H1 (cell line): Measurements from ENCODE around the gene IFITM2. TPM values are rescaled to one million over a fixed set of nuclear protein-coding genes. Genes with fewer than 3 reads are reported as not detected.

ENCODE experiments used
- CTCF ChIA-PET: fragments of 300-600 bp; sonication (Branson Sonifier 250); formaldehyde crosslinking; loops from one replicate; lab custom pipeline; 2021; ENCODE audit not compliant: partially characterized antibody; lab: Charles Lee
- POLR2A ChIA-PET: fragments of 300-600 bp; sonication (Branson Sonifier 250); formaldehyde crosslinking; loops from one replicate; lab custom pipeline; 2021; ENCODE audit warnings: inconsistent platforms; ENCODE audit not compliant: partially characterized antibody; lab: Charles Lee
- DNase-seq, 2 experiments: peaks; one replicate each; pipeline versions ENCODE4 v3.0.0 to v3.0.0-alpha.2; 2010 to 2022; ENCODE audit warnings: low spot score in 2 of 2, low read depth in 1 of 2, mixed read lengths in 1 of 2
- FAIRE-seq: peaks from 2 replicates; lab custom pipeline; 2011; peaks lifted over from hg19 to GRCh38; lab: Jason Lieb, UNC
- H2AFZ ChIP-seq: 2 replicates; pipeline ENCODE4 v1.8.1; 2012; ENCODE audit warnings: low read length, inconsistent platforms
- H2AK5ac ChIP-seq: 2 replicates; pipeline ENCODE4 v1.6.1; 2013; ENCODE audit warnings: low read depth, low read length
- H2BK120ac ChIP-seq: replicated peaks from 2 replicates; pipeline ENCODE3; 2013; ENCODE audit warnings: low read depth, low read length, inconsistent platforms
- H2BK12ac ChIP-seq: 2 replicates; pipeline ENCODE4 v1.6.1; 2013; ENCODE audit warnings: low read depth, low read length
- H2BK15ac ChIP-seq: 2 replicates; pipeline ENCODE4 v1.6.1; 2013; ENCODE audit warnings: low read length
- H2BK20ac ChIP-seq: 2 replicates; pipeline ENCODE4 v1.6.1; 2013; ENCODE audit warnings: low read length
- H2BK5ac ChIP-seq: 2 replicates; pipeline ENCODE4 v1.6.1; 2013; ENCODE audit warnings: low read depth, low read length
- H3K14ac ChIP-seq: 2 replicates; pipeline ENCODE4 v1.6.1; 2013; ENCODE audit warnings: inconsistent platforms; ENCODE audit not compliant: insufficient read length
- H3K18ac ChIP-seq: 2 replicates; pipeline ENCODE4 v1.6.1; 2013; ENCODE audit warnings: low read length; ENCODE audit errors: extremely low read depth
- H3K23ac ChIP-seq: 2 replicates; pipeline ENCODE4 v1.6.1; 2013; ENCODE audit warnings: inconsistent platforms; ENCODE audit not compliant: insufficient read length
- H3K23me2 ChIP-seq: 2 replicates; pipeline ENCODE4 v1.6.1; 2013; ENCODE audit warnings: low read depth, low read length
- H3K27ac ChIP-seq: 2 replicates; pipeline ENCODE4 v1.6.1; 2011; ENCODE audit warnings: low read depth, low read length, inconsistent platforms
- H3K27me3 ChIP-seq, 4 experiments: replicated peaks in 1 of 4; 1 replicate in 1 of 4; 2 replicates in 3 of 4; pipeline versions ENCODE4 v1.6.1 to v1.8.1; 2011 to 2013; ENCODE audit warnings: low read length in 3 of 4, mild to moderate bottlenecking in 3 of 4, inconsistent platforms in 2 of 4, mixed read lengths in 2 of 4, moderate library complexity in 1 of 4; ENCODE audit not compliant: control insufficient read depth in 3 of 4, insufficient read depth in 3 of 4; ENCODE audit errors: extremely low read depth in 1 of 4
- H3K36me3 ChIP-seq, 4 experiments: 2 replicates each; pipeline versions ENCODE4 v1.6.1 to v1.8.1; 2011 to 2013; ENCODE audit warnings: mild to moderate bottlenecking in 4 of 4, low read length in 3 of 4, moderate library complexity in 2 of 4, control low read depth in 1 of 4, inconsistent platforms in 1 of 4; ENCODE audit not compliant: insufficient read depth in 4 of 4, control insufficient read depth in 2 of 4
- H3K4ac ChIP-seq: replicated peaks from 2 replicates; pipeline ENCODE3; 2013; ENCODE audit warnings: low read length, low read depth, mixed read lengths, inconsistent platforms; ENCODE audit not compliant: insufficient read length
- H3K4me1 ChIP-seq, 4 experiments: replicated peaks in 1 of 4; 1 replicate in 1 of 4; 2 replicates in 3 of 4; pipeline versions ENCODE4 v1.6.1 to v1.8.1; 2011 to 2013; ENCODE audit warnings: low read length in 3 of 4, inconsistent platforms in 2 of 4, mixed read lengths in 1 of 4; ENCODE audit not compliant: insufficient read depth in 4 of 4, control insufficient read depth in 3 of 4
- H3K4me2 ChIP-seq, 2 experiments: 2 replicates each; pipeline versions ENCODE4 v1.6.1 to v1.8.1; 2011 to 2013; ENCODE audit warnings: low read depth in 2 of 2, low read length in 2 of 2, control low read depth in 1 of 2, inconsistent platforms in 1 of 2, mild to moderate bottlenecking in 1 of 2; ENCODE audit not compliant: insufficient read depth in 1 of 2
- H3K4me3 ChIP-seq, 4 experiments: fragments of 200-600, 300-600 bp in 1 of 4; sonication (generic), shearing (Covaris generic), sonication (Bioruptor Twin) in 1 of 4; 2 replicates each; pipeline versions ENCODE4 v1.5.1 to v1.8.1; 2011 to 2016; ENCODE audit warnings: low read length in 4 of 4, low read depth in 3 of 4, control low read depth in 2 of 4, inconsistent platforms in 2 of 4, mild to moderate bottlenecking in 2 of 4, mixed read lengths in 1 of 4, moderate library complexity in 1 of 4; ENCODE audit not compliant: insufficient read depth in 2 of 4; ENCODE audit errors: extremely low read depth in 1 of 4
- H3K56ac ChIP-seq: replicated peaks from 2 replicates; pipeline ENCODE3; 2013; ENCODE audit warnings: low read depth, mild to moderate bottlenecking, mixed read lengths, low read length, inconsistent platforms; ENCODE audit not compliant: insufficient read length
- H3K79me1 ChIP-seq: 2 replicates; pipeline ENCODE4 v1.6.1; 2013; ENCODE audit warnings: low read depth, low read length, control low read depth
- H3K79me2 ChIP-seq, 2 experiments: 2 replicates each; pipeline versions ENCODE4 v1.6.1 to v1.8.1; 2012 to 2013; ENCODE audit warnings: low read length in 2 of 2, mild to moderate bottlenecking in 2 of 2, inconsistent platforms in 1 of 2; ENCODE audit not compliant: insufficient read depth in 2 of 2, control insufficient read depth in 1 of 2
- H3K9ac ChIP-seq, 4 experiments: replicated peaks in 1 of 4; 1 replicate in 1 of 4; 2 replicates in 3 of 4; pipeline versions ENCODE4 v1.6.1 to v1.8.1; 2011 to 2013; ENCODE audit warnings: low read depth in 3 of 4, low read length in 3 of 4, control low read depth in 2 of 4, mild to moderate bottlenecking in 2 of 4, moderate library complexity in 2 of 4, inconsistent platforms in 1 of 4; ENCODE audit errors: extremely low read depth in 1 of 4
- H3K9me3 ChIP-seq, 2 experiments: 2 replicates each; pipeline versions ENCODE4 v1.6.1 to v1.8.1; 2012 to 2013; ENCODE audit warnings: mild to moderate bottlenecking in 2 of 2, moderate library complexity in 2 of 2, control low read depth in 1 of 2, inconsistent platforms in 1 of 2, low read depth in 1 of 2, low read length in 1 of 2, mixed read lengths in 1 of 2; ENCODE audit not compliant: insufficient read depth in 2 of 2
- H4K20me1 ChIP-seq, 2 experiments: replicated peaks in 1 of 2; 2 replicates each; pipeline versions ENCODE3 to v1.8.1; 2011 to 2013; ENCODE audit warnings: inconsistent platforms in 2 of 2, low read length in 2 of 2, mild to moderate bottlenecking in 1 of 2; ENCODE audit not compliant: insufficient read depth in 2 of 2, control insufficient read depth in 1 of 2
- H4K5ac ChIP-seq: 2 replicates; pipeline ENCODE4 v1.6.1; 2013; ENCODE audit warnings: low read length, low read depth, mixed read lengths, inconsistent platforms; ENCODE audit not compliant: insufficient read length
- H4K8ac ChIP-seq: 2 replicates; pipeline ENCODE4 v1.8.0; 2013; ENCODE audit warnings: mild to moderate bottlenecking, moderate library complexity, low read length, inconsistent platforms; ENCODE audit not compliant: insufficient read depth; ENCODE audit errors: extremely low read depth
- H4K91ac ChIP-seq: replicated peaks from 2 replicates; pipeline ENCODE3; 2013; ENCODE audit warnings: low read length, mixed read lengths, inconsistent platforms; ENCODE audit not compliant: insufficient read length
- WGBS, 2 experiments: shearing (Covaris generic) in 1 of 2; methylation state at CpG; one replicate each; pipeline versions ENCODE4 v1.1.6 to v1.1.7; 2013 to 2015; ENCODE audit warnings: low lambda C conversion rate in 2 of 2, mixed read lengths in 2 of 2, inconsistent platforms in 1 of 2, low coverage in 1 of 2, missing lambda C conversion rate in 1 of 2; ENCODE audit not compliant: insufficient replicate concordance in 2 of 2, insufficient coverage in 1 of 2, insufficient read length in 1 of 2; ENCODE audit errors: extremely low coverage in 1 of 2, missing lambda C conversion rate in 1 of 2; 5-methylcytosine and 5-hydroxymethylcytosine counted together
- polyA plus RNA-seq, 7 experiments: library from polyadenylated mRNA; depleted of rRNA in 3 of 7; stranded (reverse) in 5 of 7; unstranded in 2 of 7; fragments of >200 nt in 5 of 7; fragments of 200-250 nt in 2 of 7; gene quantifications; 1 replicate in 5 of 7; 2 replicates in 1 of 7; 4 replicates in 1 of 7; pipeline versions ENCODE4 v1.2.1 to v1.2.3, GENCODE V29; 2011 to 2013; ENCODE audit warnings: missing spikeins in 2 of 7, mixed read lengths in 2 of 7
- total RNA-seq: library from RNA; stranded (reverse); fragmentation: NEBNext Ultra II Directional; extraction: Animal tissue kit (Norgen Biotek cat#: 25700); gene quantifications from 2 replicates; pipeline ENCODE4 v1.2.1, GENCODE V29; 2021

The IFITM2 gene
- total and polyA plus RNA-seq, 2 of the 8 experiments (the other 6 are each of a cell fraction or from before 2014, with no cell fraction given) = 399 to 764 TPM

GRCh38 chr11:293852-294661, 13.6 kb upstream of the IFITM2 start:
- H3K4me3 ChIP-seq = no peak overlapping the region
- H3K9ac ChIP-seq = no peak overlapping the region
- no peak overlapping the region for H2BK5ac ChIP-seq
- H3K23me2 ChIP-seq = no peaks in the 10 kb centered on the region
- ChIA-PET POLR2A (interaction anchor here (0.6 to 3.0 kb wide), 9 partner anchors 9 to 515 kb away, joined by 3 to 17 read pairs (median 3); no protein-coding TSS in a partner anchor), CTCF (interaction anchor here (0.8 to 3.4 kb wide), 8 partner anchors 8 to 68 kb away, joined by 3 to 29 read pairs (median 4); partner anchors contain the start of gene IFITM2)
- no peak overlapping the region for H2BK20ac ChIP-seq
- H3K4ac ChIP-seq = no peak overlapping the region
- H3K14ac ChIP-seq = no peak overlapping the region
- no peak overlapping the region for H4K8ac ChIP-seq
- no peak overlapping the region for H3K56ac ChIP-seq
- 96% methylated on average over 21 of the region's 27 CpGs; no CpG with 5 or more reads in 1 of the 2 experiments for WGBS, 2 experiments
- H3K9me3 ChIP-seq = no peaks in the 10 kb centered on the region
- H4K5ac ChIP-seq = no peak overlapping the region
- FAIRE-seq (no peak), DNase-seq (no peak)
- no peak overlapping the region; the same call in 1 of the 2 replicates for H3K18ac ChIP-seq
- no peak overlapping the region for H4K91ac ChIP-seq
- no peak overlapping the region for H2BK120ac ChIP-seq
- no peaks in the 10 kb centered on the region for H3K79me2 ChIP-seq
- no peak overlapping the region for H3K27ac ChIP-seq
- H3K4me2 ChIP-seq = no peak overlapping the region
- no peak overlapping the region for H2AFZ ChIP-seq
- H3K23ac ChIP-seq = no peak overlapping the region
- no peaks in the 10 kb centered on the region for H3K27me3 ChIP-seq
- H2BK15ac ChIP-seq = 0 out of 2 replicates have a peak overlapping the region, but pooled peaks have one; percentile 46
- no peak overlapping the region for H2AK5ac ChIP-seq
- H3K36me3 ChIP-seq = peaks cover 3 to 30% (median 15%) of the 10 kb centered on the region in 4 experiments; a peak in 6 of 8 replicates
- H4K20me1 ChIP-seq = no peaks in the 10 kb centered on the region
- 0 out of 2 replicates have a peak, but pooled peaks cover 4% of the 10 kb centered on the region for H3K79me1 ChIP-seq
- no peak overlapping the region for H2BK12ac ChIP-seq
- H3K4me1 ChIP-seq = peaks cover 0 to 34% (median 24%) of the 10 kb centered on the region in 4 experiments; a peak in 6 of 7 replicates
